ENCODE measurements around the gene FTO.

DNA sequence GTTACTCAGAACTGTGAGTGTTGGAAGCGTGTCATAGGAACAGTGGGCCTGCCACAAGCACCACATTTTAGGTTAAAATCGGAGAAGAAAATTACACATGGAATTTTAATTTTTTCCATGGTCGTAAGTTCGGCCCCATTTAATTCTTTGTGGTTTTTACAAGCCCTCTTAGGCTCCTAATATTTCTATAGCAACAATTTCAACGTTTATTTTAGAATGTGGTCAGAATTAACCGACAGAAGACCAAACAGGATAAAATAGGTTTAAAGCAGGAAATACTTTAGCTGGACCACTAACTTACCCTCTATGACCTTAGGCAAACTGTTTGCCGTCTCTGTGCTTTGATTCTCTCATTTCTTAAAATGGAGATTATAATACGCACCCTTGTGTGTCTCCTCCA, 69.9 kb downstream of the FTO start:
- TF ChIP-seq, protein P1, sequence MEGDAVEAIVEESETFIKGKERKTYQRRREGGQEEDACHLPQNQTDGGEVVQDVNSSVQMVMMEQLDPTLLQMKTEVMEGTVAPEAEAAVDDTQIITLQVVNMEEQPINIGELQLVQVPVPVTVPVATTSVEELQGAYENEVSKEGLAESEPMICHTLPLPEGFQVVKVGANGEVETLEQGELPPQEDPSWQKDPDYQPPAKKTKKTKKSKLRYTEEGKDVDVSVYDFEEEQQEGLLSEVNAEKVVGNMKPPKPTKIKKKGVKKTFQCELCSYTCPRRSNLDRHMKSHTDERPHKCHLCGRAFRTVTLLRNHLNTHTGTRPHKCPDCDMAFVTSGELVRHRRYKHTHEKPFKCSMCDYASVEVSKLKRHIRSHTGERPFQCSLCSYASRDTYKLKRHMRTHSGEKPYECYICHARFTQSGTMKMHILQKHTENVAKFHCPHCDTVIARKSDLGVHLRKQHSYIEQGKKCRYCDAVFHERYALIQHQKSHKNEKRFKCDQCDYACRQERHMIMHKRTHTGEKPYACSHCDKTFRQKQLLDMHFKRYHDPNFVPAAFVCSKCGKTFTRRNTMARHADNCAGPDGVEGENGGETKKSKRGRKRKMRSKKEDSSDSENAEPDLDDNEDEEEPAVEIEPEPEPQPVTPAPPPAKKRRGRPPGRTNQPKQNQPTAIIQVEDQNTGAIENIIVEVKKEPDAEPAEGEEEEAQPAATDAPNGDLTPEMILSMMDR (IDR thresholded peaks at IDR 0.05), result no peak
- no peak for TF ChIP-seq POLR2A (IDR thresholded peaks at IDR 0.05)

Measured in uterus (tissue), 2 donors.